OCI-LY7 (cell line): ENCODE measurements around the gene UGT3A2. TPM values are rescaled to one million over a fixed set of nuclear protein-coding genes. Genes with fewer than 3 reads are reported as not detected.

Source experiments
- BruUV-seq: library from RNA; stranded (reverse); fragments of 400-500 nt; replicated peaks from 2 replicates; lab custom pipeline; 2021; lab: Mats Ljungman, UMichigan
- CTCF ChIA-PET: fragments of 300-600 bp; sonication (Branson Sonifier 250); formaldehyde crosslinking; loops from one replicate; lab custom pipeline; 2022; ENCODE audit warnings: antibody characterized with exemption; ENCODE audit not compliant: unreplicated experiment; lab: Charles Lee
- POLR2A ChIA-PET: fragments of 300-600 bp; sonication (Branson Sonifier 250); formaldehyde crosslinking; loops from one replicate; lab custom pipeline; 2022; ENCODE audit warnings: antibody characterized with exemption; lab: Charles Lee
- DNase-seq: peaks from one replicate; pipeline ENCODE4 v3.0.0-alpha.2; 2015; ENCODE audit warnings: low spot score
- H2AFZ ChIP-seq: fragments of 200-600 bp; sonication (generic), shearing (Covaris generic); 2 replicates; pipeline ENCODE4 v1.6.1; 2014; ENCODE audit warnings: mild to moderate bottlenecking, antibody characterized with exemption, low read length, moderate library complexity
- H3K27ac ChIP-seq: fragments of 200-600 bp; sonication (generic); 2 replicates; pipeline ENCODE4 v1.5.1; 2014; ENCODE audit warnings: mixed run types, low read depth, mild to moderate bottlenecking, moderate library complexity, low read length, inconsistent platforms; ENCODE audit not compliant: poor library complexity, severe bottlenecking
- H3K36me3 ChIP-seq: fragments of 200-600 bp; sonication (generic); 2 replicates; pipeline ENCODE4 v1.6.1; 2014; ENCODE audit warnings: mild to moderate bottlenecking, antibody characterized with exemption, low read length, moderate library complexity, mixed read lengths; ENCODE audit not compliant: insufficient read depth
- H3K4me1 ChIP-seq: fragments of 200-600 bp; sonication (generic); 2 replicates; pipeline ENCODE4 v1.5.1; 2014; ENCODE audit warnings: mild to moderate bottlenecking, low read length; ENCODE audit not compliant: insufficient read depth, poor library complexity, severe bottlenecking
- H3K4me2 ChIP-seq: fragments of 200-600 bp; sonication (generic); 2 replicates; pipeline ENCODE4 v1.6.1; 2014; ENCODE audit warnings: mild to moderate bottlenecking, low read length
- H3K4me3 ChIP-seq: fragments of 200-600 bp; sonication (generic); 2 replicates; pipeline ENCODE4 v1.5.1; 2014; ENCODE audit warnings: mild to moderate bottlenecking, low read depth, low read length; ENCODE audit not compliant: poor library complexity, severe bottlenecking
- H3K79me2 ChIP-seq: fragments of 200-600 bp; sonication (generic); 2 replicates; pipeline ENCODE4 v1.6.1; 2016; ENCODE audit warnings: low read depth, mild to moderate bottlenecking, low read length, moderate library complexity, mixed read lengths; ENCODE audit not compliant: insufficient read depth
- H3K9me2 ChIP-seq: fragments of 200-600 bp; sonication (generic); 2 replicates; pipeline ENCODE4 v1.6.1; 2016; ENCODE audit warnings: mild to moderate bottlenecking, low read length, mixed read lengths; ENCODE audit not compliant: insufficient read depth
- H3K9me3 ChIP-seq: fragments of 200-600 bp; sonication (generic); 2 replicates; pipeline ENCODE4 v1.6.1; 2014; ENCODE audit warnings: mild to moderate bottlenecking, mixed run types, low read length, mixed read lengths
- H4K20me1 ChIP-seq: fragments of 200-600 bp; sonication (generic); 2 replicates; pipeline ENCODE4 v1.6.1; 2014; ENCODE audit warnings: mild to moderate bottlenecking, antibody characterized with exemption, low read length, moderate library complexity, mixed read lengths; ENCODE audit not compliant: insufficient read depth
- CTCF ChIP-seq: fragments of 200-600 bp; sonication (generic); conservative IDR thresholded peaks from 2 replicates; pipeline ENCODE4 v1.5.1; 2014; ENCODE audit warnings: mild to moderate bottlenecking, antibody characterized with exemption, low read length, moderate library complexity, mixed read lengths
- EZH2phosphoT487 ChIP-seq: fragments of 200-600 bp; sonication (generic); IDR thresholded peaks from 2 replicates; pipeline ENCODE4 v1.6.1; 2018; ENCODE audit warnings: low read depth, borderline replicate concordance, mild to moderate bottlenecking, mixed run types, antibody characterized with exemption, low read length, moderate library complexity, mixed read lengths
- intact Hi-C: fragments of 100-400 bp; cut with micrococcal nuclease; formaldehyde crosslinking; loops from one replicate; pipeline ENCODE4 v1.10.0; 2022; ENCODE audit not compliant: unreplicated experiment
- total RNA-seq, 2 experiments: library from RNA; depleted of rRNA in 1 of 2; stranded (reverse); fragments of >200 nt in 1 of 2; shearing (Covaris generic) in 1 of 2; gene quantifications; 2 replicates each; pipeline ENCODE4 v1.2.3, GENCODE V29; 2014 to 2022

The UGT3A2 gene
- total RNA-seq, 2 experiments from 2014 or later = 0.13 TPM; not detected in 1

GRCh38 chr5:36105819-36106218 lies 39.1 kb upstream of the UGT3A2 start:
- H3K27ac ChIP-seq = no peak overlapping the region
- no peak for DNase-seq
- ChIA-PET POLR2A (interaction anchor here (0.8 to 1.1 kb wide), 3 partner anchors 8 to 56 kb away, joined by 3 to 4 read pairs (median 3); no protein-coding TSS in a partner anchor), CTCF (no interaction called here)
- no TSS peak for BruUV-seq
- intact Hi-C loops = no loop called here
- no peak overlapping the region for H3K4me3 ChIP-seq
- H3K9me2 ChIP-seq = no peaks in the 10 kb centered on the region
- no peak overlapping the region for H3K4me2 ChIP-seq
- H3K4me1 ChIP-seq = no peaks in the 10 kb centered on the region
- no peaks in the 10 kb centered on the region for H4K20me1 ChIP-seq
- H2AFZ ChIP-seq = no peak overlapping the region
- peaks cover 52% of the 10 kb centered on the region for H3K36me3 ChIP-seq
- no peaks in the 10 kb centered on the region for H3K79me2 ChIP-seq
- TF ChIP-seq CTCF (no peak), EZH2phosphoT487 (no peak)
- H3K9me3 ChIP-seq = no peaks in the 10 kb centered on the region

- CTCF ChIA-PET = no interaction called here
- DNase-seq = no peak
- BruUV-seq = no TSS peak
- no peaks in the 10 kb centered on the region for H3K9me3 ChIP-seq
- H3K79me2 ChIP-seq = no peaks in the 10 kb centered on the region
- H2AFZ ChIP-seq = no peak overlapping the region
- POLR2A ChIA-PET = interaction anchor here (0.6 kb wide), 1 partner anchor 168 kb away, joined by 3 read pairs; no protein-coding TSS in a partner anchor
- no peak overlapping the region for H3K4me2 ChIP-seq
- no peak overlapping the region for H3K4me3 ChIP-seq
- H3K4me1 ChIP-seq = no peaks in the 10 kb centered on the region
- peaks cover 18% of the 10 kb centered on the region; the same call in 1 of the 2 replicates for H3K36me3 ChIP-seq
- no peak overlapping the region for H3K27ac ChIP-seq
- intact Hi-C loops = no loop called here
- TF ChIP-seq EZH2phosphoT487 (no peak), CTCF (no peak)
- no peaks in the 10 kb centered on the region for H3K9me2 ChIP-seq
- H4K20me1 ChIP-seq = no peaks in the 10 kb centered on the region
Observed at GRCh38 chr5:36099748-36100147, 33.1 kb upstream of the UGT3A2 start.

GRCh38 chr5:36096486-36096885 lies 29.8 kb upstream of the UGT3A2 start:
- Histone ChIP-seq H3K9me2 (no peaks in the 10 kb centered on the region), H3K4me1 (no peaks in the 10 kb centered on the region), H3K27ac (no peak overlapping the region), H4K20me1 (no peaks in the 10 kb centered on the region), H3K36me3 (no peaks in the 10 kb centered on the region), H3K9me3 (no peaks in the 10 kb centered on the region), H3K4me2 (no peak overlapping the region), H2AFZ (no peak overlapping the region), H3K4me3 (no peak overlapping the region), H3K79me2 (no peaks in the 10 kb centered on the region)
- ChIA-PET CTCF (no interaction called here), POLR2A (no interaction called here)
- no peak for DNase-seq
- TF ChIP-seq CTCF = no peak
- no peak for TF ChIP-seq EZH2phosphoT487
- BruUV-seq = no TSS peak
- intact Hi-C loops = no loop called here
